Measurements from ENCODE around the gene REPS1. TPM values are rescaled to one million over a fixed set of nuclear protein-coding genes. Genes with fewer than 3 reads are reported as not detected.

The REPS1 gene
- polyA plus RNA-seq, 1 of the 3 experiments (the other 2 are of a cell fraction), result 26.2 TPM

GRCh38 chr6:138956244-138956924, 31.7 kb downstream of the REPS1 start (continued):
- TF ChIP-seq NRF1 (IDR thresholded peaks at IDR 0.05; ENCODE audit: low read depth, low read length) (no peak), FOXM1 (IDR thresholded peaks at IDR 0.05; ENCODE audit: low read depth) (no peak), NFIC (IDR thresholded peaks at IDR 0.05; ENCODE audit: borderline replicate concordance) (no peak)
- TF ChIP-seq, protein P1, sequence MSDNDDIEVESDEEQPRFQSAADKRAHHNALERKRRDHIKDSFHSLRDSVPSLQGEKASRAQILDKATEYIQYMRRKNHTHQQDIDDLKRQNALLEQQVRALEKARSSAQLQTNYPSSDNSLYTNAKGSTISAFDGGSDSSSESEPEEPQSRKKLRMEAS (IDR thresholded peaks at IDR 0.05; ENCODE audit: low read depth), result no peak
- TF ChIP-seq, protein P2, sequence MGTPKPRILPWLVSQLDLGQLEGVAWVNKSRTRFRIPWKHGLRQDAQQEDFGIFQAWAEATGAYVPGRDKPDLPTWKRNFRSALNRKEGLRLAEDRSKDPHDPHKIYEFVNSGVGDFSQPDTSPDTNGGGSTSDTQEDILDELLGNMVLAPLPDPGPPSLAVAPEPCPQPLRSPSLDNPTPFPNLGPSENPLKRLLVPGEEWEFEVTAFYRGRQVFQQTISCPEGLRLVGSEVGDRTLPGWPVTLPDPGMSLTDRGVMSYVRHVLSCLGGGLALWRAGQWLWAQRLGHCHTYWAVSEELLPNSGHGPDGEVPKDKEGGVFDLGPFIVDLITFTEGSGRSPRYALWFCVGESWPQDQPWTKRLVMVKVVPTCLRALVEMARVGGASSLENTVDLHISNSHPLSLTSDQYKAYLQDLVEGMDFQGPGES (IDR thresholded peaks at IDR 0.05; ENCODE audit: low read depth, low read length), result no peak

DNA sequence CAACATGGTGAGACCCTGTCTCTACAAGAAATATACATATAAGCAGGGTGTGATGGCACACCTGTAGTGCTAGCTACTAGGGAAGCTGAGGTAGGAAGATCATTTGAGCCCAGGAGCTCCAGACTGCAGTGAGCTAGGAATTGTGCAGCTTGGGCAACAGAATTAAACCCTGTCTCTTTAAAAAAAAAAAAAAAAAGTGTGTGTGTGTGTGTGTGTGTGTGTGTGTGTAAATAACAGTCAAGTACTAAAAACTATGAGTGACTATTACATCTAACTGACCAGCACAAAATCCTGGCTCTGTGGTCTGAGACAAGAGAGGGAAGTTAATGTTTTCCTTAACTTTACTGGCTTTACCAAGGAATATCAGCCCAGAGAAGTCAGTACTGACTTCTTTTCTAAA, 32.8 kb downstream of the REPS1 start:
- CTCF ChIA-PET, result no interaction called here

More for the DNA sequence above, 32.8 kb downstream of the REPS1 start:
- Histone ChIP-seq H3K36me3 (replicated peaks in 1 of 2; ENCODE audit: control insufficient read depth in 1 of 2, insufficient read depth in 2 of 2, low read length in 1 of 2) (no peaks in the 10 kb centered on the region), H3K79me2 (ENCODE audit: insufficient read depth) (peaks cover 84% of the 10 kb centered on the region), H3K9me3 (no peaks in the 10 kb centered on the region), H4K20me1 (ENCODE audit: insufficient read depth) (peaks cover 6% of the 10 kb centered on the region; the same call in 1 of the 2 replicates), H3K4me2 (no peak overlapping the region), H3K27me3 (ENCODE audit: insufficient read depth) (no peaks in the 10 kb centered on the region), H3F3A (replicated peaks; ENCODE audit: insufficient read depth) (peaks cover 5% of the 10 kb centered on the region), H2AFZ (ENCODE audit: low read depth) (no peak overlapping the region), H3K27ac (ENCODE audit: low read depth in 2 of 2, low read length in 1 of 2) (no peak overlapping the region), H3K9me2 (no peaks in the 10 kb centered on the region), H3K9ac (no peak overlapping the region), H3K4me3 (ENCODE audit: low read depth in 2 of 2, low read length in 1 of 2) (no peak overlapping the region), H3K4me1 (ENCODE audit: control insufficient read depth in 1 of 2, insufficient read depth in 2 of 2, low read depth in 1 of 2, low read length in 1 of 2) (peaks cover 0 to 15% of the 10 kb centered on the region in 2 experiments; a peak in 1 of 4 replicates)
- POLR2A ChIA-PET, result no interaction called here
- no peak for DNase-seq
- TF ChIP-seq REST (IDR thresholded peaks at IDR 0.05; ENCODE audit: low read depth, low read length) (no peak), USF2 (IDR thresholded peaks at IDR 0.05; ENCODE audit: borderline replicate concordance, low read depth, low read length) (no peak), GABPA (IDR thresholded peaks at IDR 0.05; ENCODE audit: low read depth) (no peak), FOXJ3 (CRISPR knock-in tag; IDR thresholded peaks at IDR 0.05) (no peak), YY1 (IDR thresholded peaks at IDR 0.05; ENCODE audit: low read depth) (no peak), FOSL2 (IDR thresholded peaks at IDR 0.05; ENCODE audit: borderline replicate concordance, low read depth) (no peak), PBX3 (IDR thresholded peaks at IDR 0.05) (no peak), ELF1 (IDR thresholded peaks at IDR 0.05) (no peak), RCOR1 (IDR thresholded peaks at IDR 0.05; ENCODE audit: low read length) (no peak), MEF2A (IDR thresholded peaks at IDR 0.05; ENCODE audit: borderline replicate concordance, low read depth) (no peak), MXI1 (IDR thresholded peaks at IDR 0.05; ENCODE audit: low read depth, low read length) (no peak), EZH2phosphoT487 (IDR thresholded peaks at IDR 0.05; ENCODE audit: borderline replicate concordance, low read depth) (no peak), NRF1 (IDR thresholded peaks at IDR 0.05; ENCODE audit: low read depth, low read length) (no peak), NFIC (IDR thresholded peaks at IDR 0.05; ENCODE audit: borderline replicate concordance) (no peak), JUND (IDR thresholded peaks at IDR 0.05) (no peak)
- TF ChIP-seq, protein P1 (IDR thresholded peaks at IDR 0.05; ENCODE audit: low read depth), result no peak
- TF ChIP-seq, protein P2 (IDR thresholded peaks at IDR 0.05; ENCODE audit: low read depth, low read length), result no peak
